A549 (cell line): ENCODE data around the gene SLC15A3. TPM values are rescaled to one million over a fixed set of nuclear protein-coding genes. Genes with fewer than 3 reads are reported as not detected.

Experiments
- ATAC-seq, 2 experiments: fragments of 200-7000 bp in 1 of 2; fragments of >200 bp in 1 of 2; cut with Nextera tagmentation in 1 of 2; cut with Tn5 transposase in 1 of 2; 3 replicates each; pipeline versions ENCODE4 v1.8.0 to v1.9.1; 2018 to 2020; ENCODE audit warnings: mild to moderate bottlenecking in 1 of 2, moderate library complexity in 1 of 2
- CTCF ChIA-PET: fragments of 300-600 bp; sonication (Branson Sonifier 250); formaldehyde crosslinking; extraction: SDS; loops from one replicate; lab custom pipeline; 2021; ENCODE audit warnings: antibody characterized with exemption, inconsistent platforms; lab: Yijun Ruan, JAX
- POLR2A ChIA-PET: fragments of 350-600 bp; formaldehyde crosslinking; extraction: SDS; loops from one replicate; lab custom pipeline; 2021; ENCODE audit warnings: antibody characterized with exemption, inconsistent platforms; lab: Yijun Ruan, JAX
- DNase-seq, 2 experiments: peaks; one replicate each; pipeline versions ENCODE4 v3.0.0 to v3.0.0-alpha.2; 2011 to 2016; ENCODE audit warnings: low read depth in 1 of 2, low spot score in 1 of 2
- FAIRE-seq: peaks from 2 replicates; lab custom pipeline; 2011; peaks lifted over from hg19 to GRCh38; lab: Jason Lieb, UNC
- H3K27ac ChIP-seq, 2 experiments: fragments of >200 bp; sonication (Bioruptor Twin); formaldehyde crosslinking; 3 replicates each; pipeline ENCODE4 v1.5.1; 2016 to 2017
- H3K4me1 ChIP-seq: fragments of >200 bp; sonication (Bioruptor Twin); formaldehyde crosslinking; 3 replicates; pipeline ENCODE4 v1.6.1; 2016
- H3K4me2 ChIP-seq: fragments of >200 bp; sonication (Bioruptor Twin); formaldehyde crosslinking; 3 replicates; pipeline ENCODE4 v1.6.1; 2016
- H3K4me3 ChIP-seq: fragments of >200 bp; sonication (Bioruptor Twin); formaldehyde crosslinking; 3 replicates; pipeline ENCODE4 v1.5.1; 2016
- H3K9me3 ChIP-seq: fragments of >200 bp; sonication (Bioruptor Twin); formaldehyde crosslinking; 3 replicates; pipeline ENCODE4 v1.6.1; 2016
- ATOH8 ChIP-seq: fragments of 250-450 bp; sonication (Bioruptor Pico); IDR thresholded peaks from 2 replicates; pipeline ENCODE4 v1.5.0; 2020; ENCODE audit warnings: low read depth, mild to moderate bottlenecking, moderate library complexity
- CBX8 ChIP-seq: fragments of 200-600 bp; sonication (generic); IDR thresholded peaks from 2 replicates; pipeline ENCODE4 v1.6.1; 2016
- CEBPB ChIP-seq, 2 experiments: fragments of >200 bp in 1 of 2; sonication (Bioruptor Twin) in 1 of 2; formaldehyde crosslinking in 1 of 2; IDR thresholded peaks; 2 replicates each; pipeline ENCODE4 v1.6.1; 2012 to 2016
- CHD2 ChIP-seq: fragments of 150-350 bp; IDR thresholded peaks from 2 replicates; pipeline ENCODE4 v1.6.1; 2014; ENCODE audit warnings: low read length; ENCODE audit not compliant: partially characterized antibody
- CTCF ChIP-seq: fragments of >200 bp; sonication (Bioruptor Twin); formaldehyde crosslinking; IDR thresholded peaks from 3 replicates; pipeline ENCODE4 v1.5.1; 2016
- EP300 ChIP-seq, 2 experiments: fragments of >200 bp; sonication (Bioruptor Twin); formaldehyde crosslinking; IDR thresholded peaks; 2 replicates in 1 of 2; 3 replicates in 1 of 2; pipeline ENCODE4 v1.6.1; 2016 to 2017
- FOSB ChIP-seq: fragments of 250-450 bp; sonication (Bioruptor Pico); IDR thresholded peaks from 2 replicates; pipeline ENCODE4 v1.5.0; 2020; ENCODE audit warnings: mild to moderate bottlenecking, moderate library complexity
- FOSL2 ChIP-seq, 2 experiments: fragments of 450-650 bp in 1 of 2; fragments of >200 bp in 1 of 2; sonication (Bioruptor Twin) in 1 of 2; formaldehyde crosslinking; IDR thresholded peaks; 2 replicates each; pipeline versions ENCODE4 v1.5.0 to v1.6.1; 2016 to 2020; ENCODE audit warnings: mild to moderate bottlenecking in 1 of 2, moderate library complexity in 1 of 2
- GATA3 ChIP-seq: IDR thresholded peaks from 2 replicates; pipeline ENCODE4 v1.6.1; 2012; ENCODE audit warnings: borderline replicate concordance
- HDAC2 ChIP-seq: fragments of 200-600 bp; sonication (generic); IDR thresholded peaks from 2 replicates; pipeline ENCODE4 v1.6.1; 2016
- HMGXB4 ChIP-seq: fragments of 250-450 bp; sonication (Bioruptor Pico); IDR thresholded peaks from 2 replicates; pipeline ENCODE4 v1.5.0; 2021; ENCODE audit warnings: mild to moderate bottlenecking, moderate library complexity, borderline replicate concordance
- HOXA7 ChIP-seq: fragments of 250-450 bp; sonication (Bioruptor Pico); IDR thresholded peaks from 2 replicates; pipeline ENCODE4 v1.5.0; 2020; ENCODE audit warnings: mild to moderate bottlenecking, moderate library complexity
- MAFK ChIP-seq: fragments of 450-650 bp; IDR thresholded peaks from 2 replicates; pipeline ENCODE4 v1.6.1; 2014; ENCODE audit not compliant: partially characterized antibody
- MAX ChIP-seq: IDR thresholded peaks from 2 replicates; pipeline ENCODE4 v1.6.1; 2012
- MAZ ChIP-seq: fragments of 150-350 bp; IDR thresholded peaks from 2 replicates; pipeline ENCODE4 v1.6.1; 2014; ENCODE audit warnings: antibody characterized with exemption, low read depth, low read length, borderline replicate concordance
- NFE2L2 ChIP-seq: fragments of 150-350 bp; conservative IDR thresholded peaks from 2 replicates; pipeline ENCODE4 v1.6.1; 2014; ENCODE audit warnings: low read length
- NR3C1 ChIP-seq: fragments of >200 bp; sonication (Bioruptor Twin); formaldehyde crosslinking; IDR thresholded peaks from 3 replicates; pipeline ENCODE4 v1.6.1; 2017
- RAD21 ChIP-seq, 2 experiments: fragments of >200 bp in 1 of 2; sonication (Bioruptor Twin) in 1 of 2; formaldehyde crosslinking in 1 of 2; IDR thresholded peaks in 1 of 2; conservative IDR thresholded peaks in 1 of 2; 2 replicates in 1 of 2; 3 replicates in 1 of 2; pipeline ENCODE4 v1.6.1; 2012 to 2018; ENCODE audit warnings: inconsistent platforms in 1 of 2
- RCOR1 ChIP-seq: fragments of 150-350 bp; IDR thresholded peaks from 2 replicates; pipeline ENCODE4 v1.6.1; 2014; ENCODE audit warnings: antibody characterized with exemption, low read length, low read depth
- SMC3 ChIP-seq: fragments of >200 bp; sonication (Bioruptor Twin); formaldehyde crosslinking; IDR thresholded peaks from 3 replicates; pipeline ENCODE4 v1.6.1; 2018; ENCODE audit warnings: inconsistent platforms
- TFCP2L1 ChIP-seq: fragments of 250-450 bp; sonication (Bioruptor Pico); IDR thresholded peaks from 2 replicates; pipeline ENCODE4 v1.5.0; 2021; ENCODE audit warnings: mild to moderate bottlenecking
- TP53 ChIP-seq: fragments of 250-450 bp; sonication (Bioruptor Pico); IDR thresholded peaks from 2 replicates; pipeline ENCODE4 v1.5.0; 2021; ENCODE audit warnings: mild to moderate bottlenecking, moderate library complexity
- ZC3H11A ChIP-seq: fragments of 450-650 bp; IDR thresholded peaks from 2 replicates; pipeline ENCODE4 v1.6.1; 2014; ENCODE audit warnings: antibody characterized with exemption, mild to moderate bottlenecking
- ZFP36 ChIP-seq: fragments of 450-650 bp; IDR thresholded peaks from 2 replicates; pipeline ENCODE4 v1.6.1; 2014; ENCODE audit warnings: borderline replicate concordance; ENCODE audit not compliant: partially characterized antibody
- ZSCAN20 ChIP-seq: fragments of 250-450 bp; sonication (Bioruptor Pico); IDR thresholded peaks from 2 replicates; pipeline ENCODE4 v1.8.0; 2022; ENCODE audit warnings: mild to moderate bottlenecking, moderate library complexity
- WGBS: methylation state at CpG from one replicate; pipeline ENCODE4 v1.1.6; 2017; ENCODE audit errors: missing lambda C conversion rate; 5-methylcytosine and 5-hydroxymethylcytosine counted together
- polyA plus RNA-seq, 4 experiments: library from polyadenylated mRNA; depleted of rRNA in 3 of 4; stranded (reverse); fragments of >200 nt; fragmentation: RNase III in 1 of 4; extraction: RNeasy Plus Mini Kit Qiagen cat#74134 plus additional on column Dnase treatment in 1 of 4; gene quantifications; 2 replicates in 3 of 4; 3 replicates in 1 of 4; pipeline ENCODE4 v1.2.3, GENCODE V29; 2011 to 2017
- TF ChIP-seq, protein P1 (sequence below): IDR thresholded peaks from 2 replicates; pipeline ENCODE4 v1.6.1; 2012
- TF ChIP-seq, protein P2 (sequence below): fragments of 150-350 bp; IDR thresholded peaks from 2 replicates; pipeline ENCODE4 v1.6.1; 2014; ENCODE audit warnings: low read depth, mild to moderate bottlenecking, low read length
- TF ChIP-seq, protein P3 (sequence below): fragments of 200-600 bp; sonication (generic); IDR thresholded peaks from 2 replicates; pipeline ENCODE4 v1.6.1; 2016; ENCODE audit warnings: antibody characterized with exemption, mild to moderate bottlenecking, moderate library complexity

SLC15A3 gene
- polyA plus RNA-seq, 2 of the 4 experiments (the other 2 are of a cell fraction) = not detected

- ChIA-PET POLR2A (interaction anchor here (0.6 kb wide), 1 partner anchor 124 kb away, joined by 3 read pairs; no protein-coding TSS in a partner anchor), CTCF (interaction anchor here (0.6 to 12.7 kb wide), 37 partner anchors 9 to 483 kb away, joined by 3 to 153 read pairs (median 5); partner anchors contain the start of genes CCDC86, PTGDR2, TMEM109 and ZP1)
- no peak overlapping the region for H3K4me3 ChIP-seq
- TF ChIP-seq, protein P1, sequence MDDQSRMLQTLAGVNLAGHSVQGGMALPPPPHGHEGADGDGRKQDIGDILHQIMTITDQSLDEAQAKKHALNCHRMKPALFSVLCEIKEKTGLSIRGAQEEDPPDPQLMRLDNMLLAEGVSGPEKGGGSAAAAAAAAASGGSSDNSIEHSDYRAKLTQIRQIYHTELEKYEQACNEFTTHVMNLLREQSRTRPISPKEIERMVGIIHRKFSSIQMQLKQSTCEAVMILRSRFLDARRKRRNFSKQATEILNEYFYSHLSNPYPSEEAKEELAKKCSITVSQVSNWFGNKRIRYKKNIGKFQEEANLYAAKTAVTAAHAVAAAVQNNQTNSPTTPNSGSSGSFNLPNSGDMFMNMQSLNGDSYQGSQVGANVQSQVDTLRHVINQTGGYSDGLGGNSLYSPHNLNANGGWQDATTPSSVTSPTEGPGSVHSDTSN = no peak
- TF ChIP-seq MAX (no peak), NFE2L2 (peak; percentile 61), ZFP36 (no peak), RAD21 (conservative IDR thresholded peaks at IDR 0.05 in 1 of 2, IDR thresholded peaks at IDR 0.05 in 1 of 2) (peak; percentile 45 to 55), CBX8 (no peak), ZSCAN20 (no peak), MAZ (no peak), CTCF (peak; percentile 85), ZC3H11A (no peak), CEBPB (IDR thresholded peaks at IDR 0.05) (no peak), NR3C1 (no peak), CHD2 (no peak), FOSB (CRISPR knock-in tag) (no peak), HDAC2 (no peak), HOXA7 (CRISPR knock-in tag) (no peak), GATA3 (no peak), MAFK (peak; percentile 75), FOSL2 (IDR thresholded peaks at IDR 0.05) (no peak), FOSL2 (CRISPR knock-in tag; IDR thresholded peaks at IDR 0.05) (no peak), EP300 (IDR thresholded peaks at IDR 0.05) (no peak), RCOR1 (no peak), TFCP2L1 (CRISPR knock-in tag) (no peak), HMGXB4 (CRISPR knock-in tag) (no peak), SMC3 (peak; percentile 75), ATOH8 (CRISPR knock-in tag) (no peak), TP53 (no peak)
- TF ChIP-seq, protein P2, sequence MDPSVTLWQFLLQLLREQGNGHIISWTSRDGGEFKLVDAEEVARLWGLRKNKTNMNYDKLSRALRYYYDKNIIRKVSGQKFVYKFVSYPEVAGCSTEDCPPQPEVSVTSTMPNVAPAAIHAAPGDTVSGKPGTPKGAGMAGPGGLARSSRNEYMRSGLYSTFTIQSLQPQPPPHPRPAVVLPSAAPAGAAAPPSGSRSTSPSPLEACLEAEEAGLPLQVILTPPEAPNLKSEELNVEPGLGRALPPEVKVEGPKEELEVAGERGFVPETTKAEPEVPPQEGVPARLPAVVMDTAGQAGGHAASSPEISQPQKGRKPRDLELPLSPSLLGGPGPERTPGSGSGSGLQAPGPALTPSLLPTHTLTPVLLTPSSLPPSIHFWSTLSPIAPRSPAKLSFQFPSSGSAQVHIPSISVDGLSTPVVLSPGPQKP = no peak
- TF ChIP-seq, protein P3, sequence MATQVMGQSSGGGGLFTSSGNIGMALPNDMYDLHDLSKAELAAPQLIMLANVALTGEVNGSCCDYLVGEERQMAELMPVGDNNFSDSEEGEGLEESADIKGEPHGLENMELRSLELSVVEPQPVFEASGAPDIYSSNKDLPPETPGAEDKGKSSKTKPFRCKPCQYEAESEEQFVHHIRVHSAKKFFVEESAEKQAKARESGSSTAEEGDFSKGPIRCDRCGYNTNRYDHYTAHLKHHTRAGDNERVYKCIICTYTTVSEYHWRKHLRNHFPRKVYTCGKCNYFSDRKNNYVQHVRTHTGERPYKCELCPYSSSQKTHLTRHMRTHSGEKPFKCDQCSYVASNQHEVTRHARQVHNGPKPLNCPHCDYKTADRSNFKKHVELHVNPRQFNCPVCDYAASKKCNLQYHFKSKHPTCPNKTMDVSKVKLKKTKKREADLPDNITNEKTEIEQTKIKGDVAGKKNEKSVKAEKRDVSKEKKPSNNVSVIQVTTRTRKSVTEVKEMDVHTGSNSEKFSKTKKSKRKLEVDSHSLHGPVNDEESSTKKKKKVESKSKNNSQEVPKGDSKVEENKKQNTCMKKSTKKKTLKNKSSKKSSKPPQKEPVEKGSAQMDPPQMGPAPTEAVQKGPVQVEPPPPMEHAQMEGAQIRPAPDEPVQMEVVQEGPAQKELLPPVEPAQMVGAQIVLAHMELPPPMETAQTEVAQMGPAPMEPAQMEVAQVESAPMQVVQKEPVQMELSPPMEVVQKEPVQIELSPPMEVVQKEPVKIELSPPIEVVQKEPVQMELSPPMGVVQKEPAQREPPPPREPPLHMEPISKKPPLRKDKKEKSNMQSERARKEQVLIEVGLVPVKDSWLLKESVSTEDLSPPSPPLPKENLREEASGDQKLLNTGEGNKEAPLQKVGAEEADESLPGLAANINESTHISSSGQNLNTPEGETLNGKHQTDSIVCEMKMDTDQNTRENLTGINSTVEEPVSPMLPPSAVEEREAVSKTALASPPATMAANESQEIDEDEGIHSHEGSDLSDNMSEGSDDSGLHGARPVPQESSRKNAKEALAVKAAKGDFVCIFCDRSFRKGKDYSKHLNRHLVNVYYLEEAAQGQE = no peak
- ATAC-seq (peak; percentile 85 to 97), FAIRE-seq (no peak), DNase-seq (peak; percentile 76 to 81)
- H3K4me1 ChIP-seq = peaks cover 7% of the 10 kb centered on the region; the same call in 2 of the 3 replicates
- no peak overlapping the region for H3K4me2 ChIP-seq
- 56% methylated on average over 11 of the region's 12 CpGs for WGBS
- H3K27ac ChIP-seq = peak overlapping the region; percentile 46 to 75; a peak in 5 of 6 replicates
- H3K9me3 ChIP-seq = no peaks in the 10 kb centered on the region
Observed at GRCh38 chr11:60899046-60899936, 52.7 kb downstream of the SLC15A3 start.
